Vagina (tissue), 2 donors: ENCODE results near the gene OR2AP1. TPM values are rescaled to one million over a fixed set of nuclear protein-coding genes. Genes with fewer than 3 reads are reported as not detected.

ENCODE experiments used
- DNase-seq, 2 donors: peaks; one replicate each; pipeline ENCODE4 v3.0.0-alpha.2; 2017; ENCODE audit errors: extremely low spot score in 2 of 2
- H3K27ac ChIP-seq: fragments of 200-600 bp; sonication (generic); one replicate; pipeline ENCODE4 v1.5.1; 2019
- H3K27me3 ChIP-seq: fragments of 200-600 bp; sonication (generic); one replicate; pipeline ENCODE4 v1.5.1; 2019
- H3K36me3 ChIP-seq, 2 donors: fragments of 200-600 bp; sonication (generic); one replicate each; pipeline ENCODE4 v1.5.1; 2017 to 2019
- H3K4me1 ChIP-seq: fragments of 200-600 bp; sonication (generic); one replicate; pipeline ENCODE4 v1.5.1; 2019
- H3K4me3 ChIP-seq, 2 donors: fragments of 200-600 bp; sonication (generic); 1 replicate in 1 of 2; 2 replicates in 1 of 2; pipeline ENCODE4 v1.5.1; 2016 to 2019
- H3K9me3 ChIP-seq: fragments of 200-600 bp; sonication (generic); one replicate; pipeline ENCODE4 v1.5.1; 2019
- CTCF ChIP-seq, 3 experiments: fragments of 450-650 bp in 2 of 3; fragments of 200-600 bp in 1 of 3; sonication (generic) in 1 of 3; IDR thresholded peaks; one replicate each; pipeline ENCODE4 v1.5.1; 2017 to 2019; ENCODE audit warnings: antibody characterized with exemption in 3 of 3, mild to moderate bottlenecking in 2 of 3, moderate library complexity in 2 of 3
- POLR2A ChIP-seq, 2 donors: fragments of 450-650 bp; IDR thresholded peaks; one replicate each; pipeline ENCODE4 v1.6.1; 2017; ENCODE audit warnings: antibody characterized with exemption in 2 of 2, mild to moderate bottlenecking in 2 of 2, moderate library complexity in 2 of 2
- POLR2AphosphoS5 ChIP-seq, 2 donors: sonication (generic); formaldehyde crosslinking; IDR thresholded peaks; one replicate each; pipeline ENCODE4 v1.9.0; 2017; ENCODE audit warnings: antibody characterized with exemption in 2 of 2, mild to moderate bottlenecking in 2 of 2, low read depth in 1 of 2; ENCODE audit not compliant: insufficient read depth in 1 of 2
- intact Hi-C: fragments of 100-400 bp; cut with DNase I; formaldehyde crosslinking; loops from one replicate; pipeline ENCODE4 v1.15.1; 2023
- total RNA-seq: library from RNA; depleted of rRNA; stranded (reverse); fragments of >200 nt; gene quantifications from one replicate; pipeline ENCODE4 v1.2.3, GENCODE V29; 2016

Gene OR2AP1
- total RNA-seq, 1 donor from 2014 or later: not detected

- intact Hi-C loops: no loop called here
Observed at GRCh38 chr12:55614764-55615163, 42.5 kb downstream of the OR2AP1 start.

DNA sequence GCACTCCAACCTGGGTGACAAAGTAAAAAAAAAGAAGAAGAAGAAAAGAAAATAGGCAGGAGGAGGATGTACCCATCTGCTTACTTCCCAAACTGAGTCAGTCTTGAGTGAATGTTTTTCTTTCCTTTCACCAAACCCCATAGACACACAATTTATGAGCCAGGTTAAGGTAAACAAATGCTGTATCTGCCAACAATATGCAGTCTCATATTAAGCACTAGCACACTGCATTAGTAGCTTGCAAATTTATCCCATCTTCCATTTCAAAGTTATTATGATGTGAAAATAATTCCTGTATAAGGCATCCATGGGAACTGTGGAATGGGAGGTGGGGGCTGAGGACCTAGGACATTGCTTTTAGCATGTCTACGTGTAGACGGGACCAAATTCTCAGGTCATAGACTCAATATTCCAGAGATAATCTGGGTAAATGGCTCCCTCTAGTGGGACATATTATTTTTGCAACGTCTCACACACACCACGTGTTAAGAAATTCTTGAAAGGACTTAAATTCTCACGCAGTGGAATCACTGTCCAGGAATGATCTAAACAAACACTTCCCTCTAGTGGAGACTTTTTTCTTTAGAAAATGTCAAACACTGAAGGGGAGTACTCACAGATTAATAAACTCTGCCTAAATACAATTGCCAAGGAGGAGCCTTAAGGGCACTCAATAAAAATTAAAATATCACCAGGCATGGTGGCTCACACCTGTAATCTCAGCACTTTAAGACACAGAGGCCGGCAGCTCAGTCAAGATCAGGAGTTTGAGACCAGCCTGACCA is 47.3 kb downstream of the OR2AP1 start:
- DNase-seq: no peak
- intact Hi-C loops: no loop called here
- H3K36me3 ChIP-seq: no peaks in the 10 kb centered on the region
- no peak overlapping the region for H3K4me3 ChIP-seq
- H3K4me1 ChIP-seq: no peaks in the 10 kb centered on the region
- H3K9me3 ChIP-seq: peaks cover 5% of the 10 kb centered on the region
- TF ChIP-seq CTCF (IDR thresholded peaks at IDR 0.05): peak; percentile 58 to 61 (median 58)
- peak in 1 of 2 donors; percentile 65 for TF ChIP-seq POLR2AphosphoS5 (IDR thresholded peaks at IDR 0.05; ENCODE audit: insufficient read depth in 1 of 2, low read depth in 1 of 2)
- no peak for TF ChIP-seq POLR2A (IDR thresholded peaks at IDR 0.05)
- no peak overlapping the region for H3K27ac ChIP-seq
- no peaks in the 10 kb centered on the region for H3K27me3 ChIP-seq

More at GRCh38 chr12:55614764-55615163, 42.5 kb downstream of the OR2AP1 start:
- Histone ChIP-seq H3K36me3 (no peaks in the 10 kb centered on the region), H3K9me3 (peaks cover 8% of the 10 kb centered on the region), H3K27ac (no peak overlapping the region), H3K27me3 (no peaks in the 10 kb centered on the region), H3K4me1 (no peaks in the 10 kb centered on the region), H3K4me3 (no peak overlapping the region)
- TF ChIP-seq POLR2AphosphoS5 (IDR thresholded peaks at IDR 0.05; ENCODE audit: insufficient read depth in 1 of 2, low read depth in 1 of 2) (no peak), POLR2A (IDR thresholded peaks at IDR 0.05) (no peak), CTCF (IDR thresholded peaks at IDR 0.05) (no peak)
- no peak for DNase-seq

GRCh38 chr12:55624056-55624455 is 51.8 kb downstream of the OR2AP1 start:
- intact Hi-C loops: no loop called here
- no peak for DNase-seq
- Histone ChIP-seq H3K4me3 (no peak overlapping the region), H3K36me3 (no peaks in the 10 kb centered on the region), H3K27me3 (no peaks in the 10 kb centered on the region), H3K4me1 (no peaks in the 10 kb centered on the region), H3K27ac (no peak overlapping the region), H3K9me3 (no peaks in the 10 kb centered on the region)
- no peak for TF ChIP-seq POLR2AphosphoS5 (IDR thresholded peaks at IDR 0.05; ENCODE audit: insufficient read depth in 1 of 2, low read depth in 1 of 2)
- TF ChIP-seq CTCF (IDR thresholded peaks at IDR 0.05): no peak
- no peak for TF ChIP-seq POLR2A (IDR thresholded peaks at IDR 0.05)

Other genes starting within 250 kb of the OR2AP1 start
- not detected for gene OR6C3, start 241.7 kb upstream of the OR2AP1 start, total RNA-seq
- gene OR6C75, start 209.5 kb upstream of the OR2AP1 start, total RNA-seq: not detected
- not detected for gene OR6C65, start 171.9 kb upstream of the OR2AP1 start, total RNA-seq
- gene OR6C76, start 146.2 kb upstream of the OR2AP1 start, total RNA-seq: not detected
- gene OR6C2, start 128.4 kb upstream of the OR2AP1 start, total RNA-seq: not detected
- gene OR6C70, start 102.3 kb upstream of the OR2AP1 start, total RNA-seq: not detected
- not detected for gene OR6C68, start 80.1 kb upstream of the OR2AP1 start, total RNA-seq
- not detected for gene OR6C4, start 22.9 kb upstream of the OR2AP1 start, total RNA-seq
- gene OR10P1, start 64.4 kb downstream of the OR2AP1 start, total RNA-seq: not detected
- 23.6 TPM for gene ITGA7, start 135.4 kb downstream of the OR2AP1 start, total RNA-seq
- gene BLOC1S1, start 143.6 kb downstream of the OR2AP1 start, total RNA-seq: 173 TPM
- 10.6 TPM for gene RDH5, start 147.9 kb downstream of the OR2AP1 start, total RNA-seq
- 568 TPM for gene CD63, start 156.5 kb downstream of the OR2AP1 start, total RNA-seq
- gene GDF11, start 170.7 kb downstream of the OR2AP1 start, total RNA-seq: 7.6 TPM
- 33.1 TPM for gene SARNP, start 245.3 kb downstream of the OR2AP1 start, total RNA-seq
- 9.8 TPM for gene ORMDL2, start 245.6 kb downstream of the OR2AP1 start, total RNA-seq